ENCODE measurements around the gene NRP2. TPM values are rescaled to one million over a fixed set of nuclear protein-coding genes. Genes with fewer than 3 reads are reported as not detected.

Gene NRP2
- total RNA-seq, 1 experiment from 2014 or later, result 1.2 TPM

DNA sequence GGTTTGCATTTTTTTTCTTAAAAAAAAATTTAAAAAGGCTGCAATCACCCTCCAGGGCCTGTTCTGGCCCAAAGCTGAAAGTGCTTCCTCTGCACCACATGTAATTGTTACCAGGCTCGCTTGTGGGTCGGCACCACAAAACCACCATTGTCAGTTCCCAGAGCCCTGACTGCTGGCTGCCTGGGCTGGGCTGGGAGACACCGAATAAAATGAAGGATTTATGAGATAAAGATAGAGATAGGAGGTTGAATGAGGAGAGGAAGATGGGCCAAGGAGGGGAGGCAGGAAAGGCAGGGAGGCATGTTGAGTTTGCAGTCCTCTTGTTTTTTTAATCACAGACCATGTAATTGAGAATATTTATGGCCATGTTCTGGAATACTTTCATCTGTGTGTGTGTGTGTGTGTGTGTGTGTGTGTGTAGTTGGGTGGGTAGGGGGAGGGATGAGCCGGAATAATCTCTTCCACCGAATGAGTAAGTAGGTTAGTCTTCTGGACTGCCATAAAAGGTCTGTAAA lies 14.7 kb downstream of the NRP2 start (continued):
- TF ChIP-seq, protein P1, sequence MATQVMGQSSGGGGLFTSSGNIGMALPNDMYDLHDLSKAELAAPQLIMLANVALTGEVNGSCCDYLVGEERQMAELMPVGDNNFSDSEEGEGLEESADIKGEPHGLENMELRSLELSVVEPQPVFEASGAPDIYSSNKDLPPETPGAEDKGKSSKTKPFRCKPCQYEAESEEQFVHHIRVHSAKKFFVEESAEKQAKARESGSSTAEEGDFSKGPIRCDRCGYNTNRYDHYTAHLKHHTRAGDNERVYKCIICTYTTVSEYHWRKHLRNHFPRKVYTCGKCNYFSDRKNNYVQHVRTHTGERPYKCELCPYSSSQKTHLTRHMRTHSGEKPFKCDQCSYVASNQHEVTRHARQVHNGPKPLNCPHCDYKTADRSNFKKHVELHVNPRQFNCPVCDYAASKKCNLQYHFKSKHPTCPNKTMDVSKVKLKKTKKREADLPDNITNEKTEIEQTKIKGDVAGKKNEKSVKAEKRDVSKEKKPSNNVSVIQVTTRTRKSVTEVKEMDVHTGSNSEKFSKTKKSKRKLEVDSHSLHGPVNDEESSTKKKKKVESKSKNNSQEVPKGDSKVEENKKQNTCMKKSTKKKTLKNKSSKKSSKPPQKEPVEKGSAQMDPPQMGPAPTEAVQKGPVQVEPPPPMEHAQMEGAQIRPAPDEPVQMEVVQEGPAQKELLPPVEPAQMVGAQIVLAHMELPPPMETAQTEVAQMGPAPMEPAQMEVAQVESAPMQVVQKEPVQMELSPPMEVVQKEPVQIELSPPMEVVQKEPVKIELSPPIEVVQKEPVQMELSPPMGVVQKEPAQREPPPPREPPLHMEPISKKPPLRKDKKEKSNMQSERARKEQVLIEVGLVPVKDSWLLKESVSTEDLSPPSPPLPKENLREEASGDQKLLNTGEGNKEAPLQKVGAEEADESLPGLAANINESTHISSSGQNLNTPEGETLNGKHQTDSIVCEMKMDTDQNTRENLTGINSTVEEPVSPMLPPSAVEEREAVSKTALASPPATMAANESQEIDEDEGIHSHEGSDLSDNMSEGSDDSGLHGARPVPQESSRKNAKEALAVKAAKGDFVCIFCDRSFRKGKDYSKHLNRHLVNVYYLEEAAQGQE (IDR thresholded peaks at IDR 0.05; ENCODE audit: low read depth), result no peak
- TF ChIP-seq, protein P2, sequence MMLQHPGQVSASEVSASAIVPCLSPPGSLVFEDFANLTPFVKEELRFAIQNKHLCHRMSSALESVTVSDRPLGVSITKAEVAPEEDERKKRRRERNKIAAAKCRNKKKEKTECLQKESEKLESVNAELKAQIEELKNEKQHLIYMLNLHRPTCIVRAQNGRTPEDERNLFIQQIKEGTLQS (IDR thresholded peaks at IDR 0.05), result no peak
- TF ChIP-seq TCF7L2 (IDR thresholded peaks at IDR 0.05; ENCODE audit: borderline replicate concordance, extremely low read depth, insufficient read depth, insufficient read length) (no peak), EGR1 (IDR thresholded peaks at IDR 0.05; ENCODE audit: low read depth) (no peak), EZH2phosphoT487 (IDR thresholded peaks at IDR 0.05; ENCODE audit: borderline replicate concordance) (no peak), JUND (IDR thresholded peaks at IDR 0.05) (no peak)

DNA sequence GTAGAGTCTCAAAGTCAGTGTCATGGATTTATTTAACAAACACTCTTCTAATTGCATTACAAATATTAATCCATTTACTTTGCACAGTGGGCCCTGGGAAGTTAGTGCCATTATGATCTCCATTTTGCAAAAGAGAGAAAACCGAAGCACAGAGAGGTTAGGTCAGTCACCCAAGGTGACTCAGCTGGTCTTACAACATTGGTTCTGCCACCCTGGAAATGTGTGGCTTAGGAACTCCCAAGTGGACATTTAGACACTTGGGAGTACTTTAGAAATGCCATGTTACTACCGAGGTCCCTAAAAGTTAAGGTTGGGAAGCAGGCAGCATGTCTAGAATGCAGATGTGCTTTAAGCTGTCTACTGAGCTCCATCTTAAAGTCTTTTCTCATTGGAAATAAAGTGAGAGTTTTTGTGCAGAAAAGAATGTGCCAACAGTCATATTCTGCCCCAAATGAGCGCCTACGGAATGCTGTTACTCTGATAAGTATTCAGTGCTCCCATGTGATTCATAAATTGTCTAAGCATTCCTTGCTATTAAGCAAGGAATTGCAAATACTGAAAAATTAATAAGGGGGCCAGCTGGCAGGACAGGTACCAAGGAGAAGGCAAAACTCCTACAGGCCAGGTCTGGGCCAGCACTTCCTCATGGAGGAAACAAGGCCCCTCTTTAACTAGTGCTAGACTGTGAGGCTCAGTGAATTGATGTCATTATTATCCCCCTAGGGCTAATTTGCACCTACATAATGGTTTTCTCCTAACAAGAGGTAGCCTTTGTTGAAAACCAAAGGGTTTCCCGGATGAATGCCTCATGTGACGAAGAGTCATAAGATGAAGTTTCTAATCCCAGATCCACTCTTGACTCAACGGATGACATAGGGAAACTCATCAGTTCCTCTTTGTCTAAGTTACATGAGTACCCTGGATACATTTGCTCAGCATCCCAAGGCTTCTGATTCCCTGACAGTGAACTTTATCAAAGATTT lies 16.3 kb downstream of the NRP2 start:
- ChIA-PET RAD21 (ENCODE audit: low non-redundant PET in 1 of 2, low total read pairs in 2 of 2, uncharacterized antibody in 2 of 2, unreplicated experiment in 2 of 2) (no interaction called here), CTCF (no interaction called here), POLR2A (no interaction called here)
- H3K9ac ChIP-seq (ENCODE audit: low read length), result no peak overlapping the region
- no peak overlapping the region for H3K4me3 ChIP-seq (replicated peaks in 1 of 2; ENCODE audit: low read depth in 1 of 2, low read length in 2 of 2)
- H3K79me2 ChIP-seq (ENCODE audit: insufficient read depth, low read length), result no peaks in the 10 kb centered on the region
- intact Hi-C loops (cut with micrococcal nuclease), result no loop called here
- H3K9me2 ChIP-seq (ENCODE audit: insufficient read depth), result no peaks in the 10 kb centered on the region
- H2AFZ ChIP-seq (ENCODE audit: low read depth, low read length, poor library complexity, severe bottlenecking), result no peak overlapping the region
- no peak overlapping the region for H3K4me2 ChIP-seq (ENCODE audit: low read length)
- no peaks in the 10 kb centered on the region for H3K27me3 ChIP-seq (ENCODE audit: insufficient read depth, low read length)
- H3K36me3 ChIP-seq (ENCODE audit: control insufficient read depth in 1 of 2, insufficient read depth in 2 of 2, low read length in 2 of 2), result no peaks in the 10 kb centered on the region
- H3K27ac ChIP-seq (ENCODE audit: low read depth, low read length), result no peak overlapping the region
- ATAC-seq (no peak), DNase-seq (ENCODE audit: low read depth, low spot score) (no peak)
- H4K20me1 ChIP-seq (ENCODE audit: insufficient read depth), result no peaks in the 10 kb centered on the region
- peaks cover 5 to 32% of the 10 kb centered on the region in 2 experiments for H3K4me1 ChIP-seq (ENCODE audit: control insufficient read depth in 1 of 2, insufficient read depth in 2 of 2, low read length in 2 of 2)
- no TSS peak for BruUV-seq (replicated peaks)
- H3K9me3 ChIP-seq (ENCODE audit: control insufficient read depth in 1 of 2, insufficient read depth in 1 of 2, low read depth in 1 of 2, low read length in 2 of 2), result no peaks in the 10 kb centered on the region
- TF ChIP-seq SRF (IDR thresholded peaks at IDR 0.05; ENCODE audit: low read depth) (no peak), ZFX (IDR thresholded peaks at IDR 0.05) (no peak), EZH2 (IDR thresholded peaks at IDR 0.05) (no peak), YY1 (IDR thresholded peaks at IDR 0.05; ENCODE audit: extremely low read depth, insufficient replicate concordance, low read depth, low read length) (no peak), EGR1 (IDR thresholded peaks at IDR 0.05; ENCODE audit: low read depth) (no peak), POLR2A (IDR thresholded peaks at IDR 0.05; ENCODE audit: borderline replicate concordance, extremely low read depth, insufficient read depth, insufficient read length) (no peak), JUND (IDR thresholded peaks at IDR 0.05) (no peak), EZH2phosphoT487 (IDR thresholded peaks at IDR 0.05; ENCODE audit: borderline replicate concordance) (no peak), RAD21 (IDR thresholded peaks at IDR 0.05; ENCODE audit: low read depth) (no peak)
- TF ChIP-seq, protein P3, sequence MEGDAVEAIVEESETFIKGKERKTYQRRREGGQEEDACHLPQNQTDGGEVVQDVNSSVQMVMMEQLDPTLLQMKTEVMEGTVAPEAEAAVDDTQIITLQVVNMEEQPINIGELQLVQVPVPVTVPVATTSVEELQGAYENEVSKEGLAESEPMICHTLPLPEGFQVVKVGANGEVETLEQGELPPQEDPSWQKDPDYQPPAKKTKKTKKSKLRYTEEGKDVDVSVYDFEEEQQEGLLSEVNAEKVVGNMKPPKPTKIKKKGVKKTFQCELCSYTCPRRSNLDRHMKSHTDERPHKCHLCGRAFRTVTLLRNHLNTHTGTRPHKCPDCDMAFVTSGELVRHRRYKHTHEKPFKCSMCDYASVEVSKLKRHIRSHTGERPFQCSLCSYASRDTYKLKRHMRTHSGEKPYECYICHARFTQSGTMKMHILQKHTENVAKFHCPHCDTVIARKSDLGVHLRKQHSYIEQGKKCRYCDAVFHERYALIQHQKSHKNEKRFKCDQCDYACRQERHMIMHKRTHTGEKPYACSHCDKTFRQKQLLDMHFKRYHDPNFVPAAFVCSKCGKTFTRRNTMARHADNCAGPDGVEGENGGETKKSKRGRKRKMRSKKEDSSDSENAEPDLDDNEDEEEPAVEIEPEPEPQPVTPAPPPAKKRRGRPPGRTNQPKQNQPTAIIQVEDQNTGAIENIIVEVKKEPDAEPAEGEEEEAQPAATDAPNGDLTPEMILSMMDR (IDR thresholded peaks at IDR 0.05 in 2 of 3, conservative IDR thresholded peaks at IDR 0.05 in 1 of 3; ENCODE audit: borderline replicate concordance in 1 of 3, insufficient read depth in 1 of 3, low read depth in 2 of 3, low read length in 2 of 3), result no peak
- TF ChIP-seq, protein P4, sequence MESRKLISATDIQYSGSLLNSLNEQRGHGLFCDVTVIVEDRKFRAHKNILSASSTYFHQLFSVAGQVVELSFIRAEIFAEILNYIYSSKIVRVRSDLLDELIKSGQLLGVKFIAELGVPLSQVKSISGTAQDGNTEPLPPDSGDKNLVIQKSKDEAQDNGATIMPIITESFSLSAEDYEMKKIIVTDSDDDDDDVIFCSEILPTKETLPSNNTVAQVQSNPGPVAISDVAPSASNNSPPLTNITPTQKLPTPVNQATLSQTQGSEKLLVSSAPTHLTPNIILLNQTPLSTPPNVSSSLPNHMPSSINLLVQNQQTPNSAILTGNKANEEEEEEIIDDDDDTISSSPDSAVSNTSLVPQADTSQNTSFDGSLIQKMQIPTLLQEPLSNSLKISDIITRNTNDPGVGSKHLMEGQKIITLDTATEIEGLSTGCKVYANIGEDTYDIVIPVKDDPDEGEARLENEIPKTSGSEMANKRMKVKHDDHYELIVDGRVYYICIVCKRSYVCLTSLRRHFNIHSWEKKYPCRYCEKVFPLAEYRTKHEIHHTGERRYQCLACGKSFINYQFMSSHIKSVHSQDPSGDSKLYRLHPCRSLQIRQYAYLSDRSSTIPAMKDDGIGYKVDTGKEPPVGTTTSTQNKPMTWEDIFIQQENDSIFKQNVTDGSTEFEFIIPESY (IDR thresholded peaks at IDR 0.05; ENCODE audit: extremely low read depth, insufficient replicate concordance, low read length), result no peak

Measured in HCT116 (cell line).